Measurements from ENCODE around the gene TP53. TPM values are rescaled to one million over a fixed set of nuclear protein-coding genes. Genes with fewer than 3 reads are reported as not detected.
A peak's percentile ranks its signal among the peaks of the same experiment; 100 is the strongest.

Gene TP53
- polyA plus RNA-seq, 1 of the 3 experiments (the other 2 are of a cell fraction) = 62.6 TPM

- ChIA-PET POLR2A (interaction anchor here (0.8 kb wide), 1 partner anchor 13 kb away, joined by 5 read pairs; no protein-coding TSS in a partner anchor), CTCF (interaction anchor here (0.8 to 6.6 kb wide), 11 partner anchors 11 to 83 kb away, joined by 3 to 47 read pairs (median 5); partner anchors contain the start of genes ATP1B2, DNAH2, FXR2 and SAT2)
- H4K20me1 ChIP-seq (ENCODE audit: insufficient read depth) = no peaks in the 10 kb centered on the region; the same call in 1 of the 2 replicates
- TF ChIP-seq, protein P1, sequence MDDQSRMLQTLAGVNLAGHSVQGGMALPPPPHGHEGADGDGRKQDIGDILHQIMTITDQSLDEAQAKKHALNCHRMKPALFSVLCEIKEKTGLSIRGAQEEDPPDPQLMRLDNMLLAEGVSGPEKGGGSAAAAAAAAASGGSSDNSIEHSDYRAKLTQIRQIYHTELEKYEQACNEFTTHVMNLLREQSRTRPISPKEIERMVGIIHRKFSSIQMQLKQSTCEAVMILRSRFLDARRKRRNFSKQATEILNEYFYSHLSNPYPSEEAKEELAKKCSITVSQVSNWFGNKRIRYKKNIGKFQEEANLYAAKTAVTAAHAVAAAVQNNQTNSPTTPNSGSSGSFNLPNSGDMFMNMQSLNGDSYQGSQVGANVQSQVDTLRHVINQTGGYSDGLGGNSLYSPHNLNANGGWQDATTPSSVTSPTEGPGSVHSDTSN (IDR thresholded peaks at IDR 0.05) = no peak
- peak; percentile 29; the same call in 1 of the 2 replicates for TF ChIP-seq RAD21 (IDR thresholded peaks at IDR 0.05; ENCODE audit: low read length)
- TF ChIP-seq, protein P2, sequence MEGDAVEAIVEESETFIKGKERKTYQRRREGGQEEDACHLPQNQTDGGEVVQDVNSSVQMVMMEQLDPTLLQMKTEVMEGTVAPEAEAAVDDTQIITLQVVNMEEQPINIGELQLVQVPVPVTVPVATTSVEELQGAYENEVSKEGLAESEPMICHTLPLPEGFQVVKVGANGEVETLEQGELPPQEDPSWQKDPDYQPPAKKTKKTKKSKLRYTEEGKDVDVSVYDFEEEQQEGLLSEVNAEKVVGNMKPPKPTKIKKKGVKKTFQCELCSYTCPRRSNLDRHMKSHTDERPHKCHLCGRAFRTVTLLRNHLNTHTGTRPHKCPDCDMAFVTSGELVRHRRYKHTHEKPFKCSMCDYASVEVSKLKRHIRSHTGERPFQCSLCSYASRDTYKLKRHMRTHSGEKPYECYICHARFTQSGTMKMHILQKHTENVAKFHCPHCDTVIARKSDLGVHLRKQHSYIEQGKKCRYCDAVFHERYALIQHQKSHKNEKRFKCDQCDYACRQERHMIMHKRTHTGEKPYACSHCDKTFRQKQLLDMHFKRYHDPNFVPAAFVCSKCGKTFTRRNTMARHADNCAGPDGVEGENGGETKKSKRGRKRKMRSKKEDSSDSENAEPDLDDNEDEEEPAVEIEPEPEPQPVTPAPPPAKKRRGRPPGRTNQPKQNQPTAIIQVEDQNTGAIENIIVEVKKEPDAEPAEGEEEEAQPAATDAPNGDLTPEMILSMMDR (IDR thresholded peaks at IDR 0.05) = peak; percentile 56
- H3K36me3 ChIP-seq (replicated peaks in 1 of 2; ENCODE audit: control insufficient read depth in 1 of 2, insufficient read depth in 2 of 2, low read length in 1 of 2) = peaks cover 50% of the 10 kb centered on the region in 2 experiments
- no peak overlapping the region for H3K9ac ChIP-seq
- no peak overlapping the region; a peak in 1 of 4 replicates for H3K4me3 ChIP-seq (ENCODE audit: low read depth in 2 of 2, low read length in 1 of 2)
- no peaks in the 10 kb centered on the region for H3F3A ChIP-seq (replicated peaks; ENCODE audit: insufficient read depth)
- no peak overlapping the region for H3K4me2 ChIP-seq
- no peaks in the 10 kb centered on the region for H3K27me3 ChIP-seq (ENCODE audit: insufficient read depth)
- no peaks in the 10 kb centered on the region for H3K4me1 ChIP-seq (ENCODE audit: control insufficient read depth in 1 of 2, insufficient read depth in 2 of 2, low read depth in 1 of 2, low read length in 1 of 2)
- H3K27ac ChIP-seq (ENCODE audit: low read depth in 2 of 2, low read length in 1 of 2) = no peak overlapping the region
- H2AFZ ChIP-seq (ENCODE audit: low read depth) = no peak overlapping the region
- 98% methylated on average over 2 of the region's 2 CpGs for WGBS (ENCODE audit: low lambda C conversion rate)
- H3K79me2 ChIP-seq (ENCODE audit: insufficient read depth) = peaks cover 20% of the 10 kb centered on the region; the same call in 1 of the 2 replicates
- no peaks in the 10 kb centered on the region for H3K9me2 ChIP-seq
- DNase-seq = no peak
- no peaks in the 10 kb centered on the region for H3K9me3 ChIP-seq
Observed at GRCh38 chr17:7673239-7673638, 14.1 kb downstream of the TP53 start.

- no peak overlapping the region for H3K4me2 ChIP-seq
- DNase-seq = no peak
- H3K4me3 ChIP-seq (ENCODE audit: low read depth in 2 of 2, low read length in 1 of 2) = no peak overlapping the region
- no peaks in the 10 kb centered on the region for H3K4me1 ChIP-seq (ENCODE audit: control insufficient read depth in 1 of 2, insufficient read depth in 2 of 2, low read depth in 1 of 2, low read length in 1 of 2)
- no peaks in the 10 kb centered on the region for H3K9me2 ChIP-seq
- 92% methylated on average over 7 of the region's 7 CpGs for WGBS (ENCODE audit: low lambda C conversion rate)
- H3K27me3 ChIP-seq (ENCODE audit: insufficient read depth) = no peaks in the 10 kb centered on the region
- H2AFZ ChIP-seq (ENCODE audit: low read depth) = no peak overlapping the region
- peaks cover 30 to 31% of the 10 kb centered on the region in 2 experiments for H3K36me3 ChIP-seq (replicated peaks in 1 of 2; ENCODE audit: control insufficient read depth in 1 of 2, insufficient read depth in 2 of 2, low read length in 1 of 2)
- no peaks in the 10 kb centered on the region for H3K79me2 ChIP-seq (ENCODE audit: insufficient read depth)
- CTCF ChIA-PET = interaction anchor here (1.6 kb wide), 1 partner anchor 17 kb away, joined by 3 read pairs; no protein-coding TSS in a partner anchor
- H4K20me1 ChIP-seq (ENCODE audit: insufficient read depth) = no peaks in the 10 kb centered on the region
- peaks cover 5% of the 10 kb centered on the region for H3F3A ChIP-seq (replicated peaks; ENCODE audit: insufficient read depth)
- TF ChIP-seq GATA2 (CRISPR knock-in tag; IDR thresholded peaks at IDR 0.05) (no peak), ZBTB33 (IDR thresholded peaks at IDR 0.05; ENCODE audit: borderline replicate concordance, low read depth) (no peak), TAF1 (IDR thresholded peaks at IDR 0.05; ENCODE audit: borderline replicate concordance, low read depth, low read length) (no peak), FOSL2 (IDR thresholded peaks at IDR 0.05; ENCODE audit: borderline replicate concordance, low read depth) (no peak), RXRA (IDR thresholded peaks at IDR 0.05; ENCODE audit: borderline replicate concordance, low read depth) (no peak), FOXJ3 (CRISPR knock-in tag; IDR thresholded peaks at IDR 0.05) (no peak), MEF2A (IDR thresholded peaks at IDR 0.05; ENCODE audit: borderline replicate concordance, low read depth) (no peak), POLR2AphosphoS5 (IDR thresholded peaks at IDR 0.05; ENCODE audit: low read depth, low read length) (no peak), RCOR1 (IDR thresholded peaks at IDR 0.05; ENCODE audit: low read length) (no peak), IRF3 (IDR thresholded peaks at IDR 0.05; ENCODE audit: low read depth, low read length) (no peak)
- no peak overlapping the region for H3K9ac ChIP-seq
- POLR2A ChIA-PET = interaction anchor here (1.0 kb wide), 1 partner anchor 17 kb away, joined by 3 read pairs; no protein-coding TSS in a partner anchor
- H3K27ac ChIP-seq (ENCODE audit: low read depth in 2 of 2, low read length in 1 of 2) = no peak overlapping the region
- H3K9me3 ChIP-seq = no peaks in the 10 kb centered on the region
Observed at GRCh38 chr17:7668482-7668881, 18.8 kb downstream of the TP53 start.

All from SK-N-SH (cell line).